A549 (cell line): ENCODE measurements around the gene CNIH3.

Experiments used
- CEBPB ChIP-seq, 2 experiments: fragments of >200 bp in 1 of 2; sonication (Bioruptor Twin) in 1 of 2; formaldehyde crosslinking in 1 of 2; IDR thresholded peaks; 2 replicates each; pipeline ENCODE4 v1.6.1; 2012 to 2016
- CHD2 ChIP-seq: fragments of 150-350 bp; IDR thresholded peaks from 2 replicates; pipeline ENCODE4 v1.6.1; 2014; ENCODE audit warnings: low read length; ENCODE audit not compliant: partially characterized antibody
- CHD4 ChIP-seq: fragments of 200-600 bp; sonication (generic); IDR thresholded peaks from 2 replicates; pipeline ENCODE4 v1.6.1; 2016; ENCODE audit warnings: antibody characterized with exemption, mild to moderate bottlenecking, borderline replicate concordance
- CTCF ChIP-seq: fragments of >200 bp; sonication (Bioruptor Twin); formaldehyde crosslinking; IDR thresholded peaks from 3 replicates; pipeline ENCODE4 v1.5.1; 2016
- JUN ChIP-seq, 2 experiments: fragments of >200 bp; sonication (Bioruptor Twin); formaldehyde crosslinking; IDR thresholded peaks; 2 replicates in 1 of 2; 3 replicates in 1 of 2; pipeline ENCODE4 v1.6.1; 2016 to 2017
- NPAS2 ChIP-seq: fragments of 250-450 bp; sonication (Bioruptor Pico); IDR thresholded peaks from 2 replicates; pipeline ENCODE4 v1.8.0; 2022; ENCODE audit warnings: mild to moderate bottlenecking, moderate library complexity, borderline replicate concordance
- NR3C1 ChIP-seq: fragments of >200 bp; sonication (Bioruptor Twin); formaldehyde crosslinking; IDR thresholded peaks from 3 replicates; pipeline ENCODE4 v1.6.1; 2017
- ZNF302 ChIP-seq: fragments of 250-450 bp; sonication (Bioruptor Pico); IDR thresholded peaks from 2 replicates; pipeline ENCODE4 v1.9.0; 2021; ENCODE audit warnings: inconsistent platforms, mild to moderate bottlenecking, moderate library complexity
- TF ChIP-seq, protein P1 (sequence below): IDR thresholded peaks from 2 replicates; pipeline ENCODE4 v1.6.1; 2012
- TF ChIP-seq, protein P2 (sequence below): fragments of >200 bp; sonication (Bioruptor Twin); formaldehyde crosslinking; IDR thresholded peaks from 3 replicates; pipeline ENCODE4 v1.6.1; 2016

- TF ChIP-seq, protein P1, sequence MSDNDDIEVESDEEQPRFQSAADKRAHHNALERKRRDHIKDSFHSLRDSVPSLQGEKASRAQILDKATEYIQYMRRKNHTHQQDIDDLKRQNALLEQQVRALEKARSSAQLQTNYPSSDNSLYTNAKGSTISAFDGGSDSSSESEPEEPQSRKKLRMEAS, result no peak
- no peak for TF ChIP-seq CTCF
- TF ChIP-seq, protein P2, sequence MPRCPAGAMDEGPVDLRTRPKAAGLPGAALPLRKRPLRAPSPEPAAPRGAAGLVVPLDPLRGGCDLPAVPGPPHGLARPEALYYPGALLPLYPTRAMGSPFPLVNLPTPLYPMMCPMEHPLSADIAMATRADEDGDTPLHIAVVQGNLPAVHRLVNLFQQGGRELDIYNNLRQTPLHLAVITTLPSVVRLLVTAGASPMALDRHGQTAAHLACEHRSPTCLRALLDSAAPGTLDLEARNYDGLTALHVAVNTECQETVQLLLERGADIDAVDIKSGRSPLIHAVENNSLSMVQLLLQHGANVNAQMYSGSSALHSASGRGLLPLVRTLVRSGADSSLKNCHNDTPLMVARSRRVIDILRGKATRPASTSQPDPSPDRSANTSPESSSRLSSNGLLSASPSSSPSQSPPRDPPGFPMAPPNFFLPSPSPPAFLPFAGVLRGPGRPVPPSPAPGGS, result no peak
- no peak for TF ChIP-seq CHD4
- TF ChIP-seq CHD2, result no peak
- TF ChIP-seq ZNF302 (CRISPR knock-in tag), result no peak
- no peak for TF ChIP-seq CEBPB (IDR thresholded peaks at IDR 0.05)
- no peak for TF ChIP-seq NPAS2 (CRISPR knock-in tag)
- TF ChIP-seq JUN (IDR thresholded peaks at IDR 0.05), result no peak
- TF ChIP-seq NR3C1, result no peak
Measured at GRCh38 chr1:224785040-224785328, 168.9 kb downstream of the CNIH3 start.
